Fibroblast of villous mesenchyme (primary cell): ENCODE results near the gene TNIP1. TPM values are rescaled to one million over a fixed set of nuclear protein-coding genes. Genes with fewer than 3 reads are reported as not detected.

Experiments
- DNase-seq: peaks from one replicate; pipeline ENCODE4 v3.0.0-alpha.2; 2010; ENCODE audit warnings: low read depth
- H3K4me3 ChIP-seq: 2 replicates; pipeline ENCODE4 v1.5.1; 2011; ENCODE audit warnings: low read depth, mild to moderate bottlenecking, low read length
- CTCF ChIP-seq: IDR thresholded peaks from 2 replicates; pipeline ENCODE4 v1.5.1; 2012; ENCODE audit warnings: low read depth, mild to moderate bottlenecking, low read length; ENCODE audit not compliant: insufficient read depth
- total RNA-seq: library from RNA; depleted of rRNA; stranded (reverse); fragments of >200 nt; gene quantifications from 2 replicates; pipeline ENCODE4 v1.2.3, GENCODE V29; 2012

TNIP1 gene
- total RNA-seq, 1 donor, result 108 TPM

- TF ChIP-seq CTCF, result no peak
- no peak for DNase-seq
- H3K4me3 ChIP-seq, result no peak overlapping the region
These were observed 17.9 kb upstream of the TNIP1 start for GRCh38 chr5:151098768-151099121.

- no peak for TF ChIP-seq CTCF
- DNase-seq, result no peak
- H3K4me3 ChIP-seq, result no peak overlapping the region
These were observed 17.3 kb upstream of the TNIP1 start for GRCh38 chr5:151097820-151098767.

- H3K4me3 ChIP-seq, result no peak overlapping the region
- TF ChIP-seq CTCF, result no peak
- no peak for DNase-seq
These were observed 16.2 kb upstream of the TNIP1 start for GRCh38 chr5:151097061-151097460.

GRCh38 chr5:151096001-151096373 lies 15.2 kb upstream of the TNIP1 start:
- H3K4me3 ChIP-seq, result no peak overlapping the region
- DNase-seq, result no peak
- no peak for TF ChIP-seq CTCF

- H3K4me3 ChIP-seq, result no peak overlapping the region
- peak; percentile 83 for DNase-seq
- TF ChIP-seq CTCF, result no peak
These were observed 14.6 kb upstream of the TNIP1 start for GRCh38 chr5:151095341-151096000.

GRCh38 chr5:151094852-151095245 lies 14.0 kb upstream of the TNIP1 start:
- no peak for TF ChIP-seq CTCF
- no peak overlapping the region for H3K4me3 ChIP-seq
- peak; percentile 48 for DNase-seq
